COLO668 (cell line): Measurements from ENCODE around the gene LRRC37B.
"Not testable (repeated sequence)": the region's sequence is repeated elsewhere in the genome, so short reads cannot be mapped to it uniquely, and the experiment has no call there.

ENCODE experiments used
- DNase-seq: peaks from one replicate; lab custom pipeline; 2025; ENCODE audit not compliant: unreplicated experiment; lab: John Stamatoyannopoulos, UW

Gene LRRC37B

GRCh38 chr17:32041306-32041875 lies 34.2 kb downstream of the LRRC37B start:
- not testable (repeated sequence) for DNase-seq

GRCh38 chr17:32042266-32042665 lies 35.1 kb downstream of the LRRC37B start:
- not testable (repeated sequence) for DNase-seq

- DNase-seq, result not testable (repeated sequence)
Measured at GRCh38 chr17:32045611-32046010, 38.4 kb downstream of the LRRC37B start.

GRCh38 chr17:32047663-32048062 lies 40.5 kb downstream of the LRRC37B start:
- DNase-seq, result not testable (repeated sequence)

- not testable (repeated sequence) for DNase-seq
Measured at GRCh38 chr17:32054985-32055384, 47.8 kb downstream of the LRRC37B start.

GRCh38 chr17:32055425-32055824 lies 48.2 kb downstream of the LRRC37B start:
- DNase-seq, result not testable (repeated sequence)

- DNase-seq, result not testable (repeated sequence)
Measured at GRCh38 chr17:32056500-32056899, 49.3 kb downstream of the LRRC37B start.

GRCh38 chr17:32057460-32058105 lies 50.4 kb downstream of the LRRC37B start:
- not testable (repeated sequence) for DNase-seq

- not testable (repeated sequence) for DNase-seq
Measured at GRCh38 chr17:32060695-32061094, 53.5 kb downstream of the LRRC37B start.

- not testable (repeated sequence) for DNase-seq
Measured at GRCh38 chr17:32061840-32062239, 54.7 kb downstream of the LRRC37B start.

- not testable (repeated sequence) for DNase-seq
Measured at GRCh38 chr17:32064091-32064490, 56.9 kb downstream of the LRRC37B start.

GRCh38 chr17:32066123-32066680 lies 59.0 kb downstream of the LRRC37B start:
- not testable (repeated sequence) for DNase-seq

GRCh38 chr17:32066863-32067642 lies 59.9 kb downstream of the LRRC37B start:
- not testable (repeated sequence) for DNase-seq

- not testable (repeated sequence) for DNase-seq
Measured at GRCh38 chr17:32069067-32069466, 61.9 kb downstream of the LRRC37B start.

- DNase-seq, result not testable (repeated sequence)
Measured at GRCh38 chr17:32071961-32072360, 64.8 kb downstream of the LRRC37B start.

- not testable (repeated sequence) for DNase-seq
Measured at GRCh38 chr17:32073131-32073530, 65.9 kb downstream of the LRRC37B start.

GRCh38 chr17:32079753-32080152 lies 72.6 kb downstream of the LRRC37B start:
- DNase-seq, result peak; percentile 16

- not testable (repeated sequence) for DNase-seq
Measured at GRCh38 chr17:32083550-32083979, 76.4 kb downstream of the LRRC37B start.

GRCh38 chr17:32084003-32084941 lies 77.1 kb downstream of the LRRC37B start:
- DNase-seq, result not testable (repeated sequence)
